Measurements from ENCODE around the gene APOC4.

APOC4 gene

DNA sequence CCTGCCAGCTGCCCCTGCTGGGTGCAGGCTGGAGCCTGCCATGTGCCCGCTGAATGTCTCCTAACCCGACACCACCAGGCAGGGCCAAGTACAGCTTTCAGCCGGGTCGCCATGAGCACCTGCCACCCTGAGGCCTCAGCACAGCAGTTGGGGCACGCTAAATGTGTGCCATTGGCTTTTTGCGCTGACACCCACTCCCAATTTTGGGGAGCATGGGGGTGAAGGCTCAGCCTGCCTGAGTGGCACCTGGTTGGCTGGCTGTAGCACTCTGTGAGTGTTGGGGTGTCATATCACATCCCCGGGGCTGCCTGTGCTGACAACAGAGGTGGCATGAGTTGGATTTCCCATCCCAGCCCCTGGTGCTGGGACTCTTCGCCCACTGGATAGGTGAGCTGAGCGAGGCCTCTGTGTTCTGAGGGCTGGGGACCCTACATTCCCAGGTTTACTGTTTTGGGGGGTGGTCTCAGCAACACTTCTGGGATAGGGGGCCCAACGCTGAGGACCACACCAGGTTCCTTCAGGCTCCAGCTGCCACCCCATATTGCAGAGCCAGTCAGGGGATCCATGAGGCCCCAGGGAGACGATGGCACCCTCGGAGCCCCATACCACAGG is 52.0 kb downstream of the APOC4 start:
- Histone ChIP-seq H3K9ac (no peak overlapping the region), H3K36me3 (ENCODE audit: insufficient read depth) (no peaks in the 10 kb centered on the region)

More for the DNA sequence above, 52.0 kb downstream of the APOC4 start:
- H3K4me1 ChIP-seq (ENCODE audit: low read depth, poor library complexity, severe bottlenecking): peaks cover 35% of the 10 kb centered on the region
- no peaks in the 10 kb centered on the region for H3K79me2 ChIP-seq (ENCODE audit: insufficient read depth, low read depth)
- no peaks in the 10 kb centered on the region for H4K20me1 ChIP-seq (ENCODE audit: insufficient read depth)
- no peak overlapping the region for H2AFZ ChIP-seq (ENCODE audit: low read depth)
- H3K27me3 ChIP-seq (ENCODE audit: insufficient read depth, low read depth): no peaks in the 10 kb centered on the region
- TF ChIP-seq, protein P1, sequence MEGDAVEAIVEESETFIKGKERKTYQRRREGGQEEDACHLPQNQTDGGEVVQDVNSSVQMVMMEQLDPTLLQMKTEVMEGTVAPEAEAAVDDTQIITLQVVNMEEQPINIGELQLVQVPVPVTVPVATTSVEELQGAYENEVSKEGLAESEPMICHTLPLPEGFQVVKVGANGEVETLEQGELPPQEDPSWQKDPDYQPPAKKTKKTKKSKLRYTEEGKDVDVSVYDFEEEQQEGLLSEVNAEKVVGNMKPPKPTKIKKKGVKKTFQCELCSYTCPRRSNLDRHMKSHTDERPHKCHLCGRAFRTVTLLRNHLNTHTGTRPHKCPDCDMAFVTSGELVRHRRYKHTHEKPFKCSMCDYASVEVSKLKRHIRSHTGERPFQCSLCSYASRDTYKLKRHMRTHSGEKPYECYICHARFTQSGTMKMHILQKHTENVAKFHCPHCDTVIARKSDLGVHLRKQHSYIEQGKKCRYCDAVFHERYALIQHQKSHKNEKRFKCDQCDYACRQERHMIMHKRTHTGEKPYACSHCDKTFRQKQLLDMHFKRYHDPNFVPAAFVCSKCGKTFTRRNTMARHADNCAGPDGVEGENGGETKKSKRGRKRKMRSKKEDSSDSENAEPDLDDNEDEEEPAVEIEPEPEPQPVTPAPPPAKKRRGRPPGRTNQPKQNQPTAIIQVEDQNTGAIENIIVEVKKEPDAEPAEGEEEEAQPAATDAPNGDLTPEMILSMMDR (conservative IDR thresholded peaks at IDR 0.05; ENCODE audit: low read depth, low read length): no peak
- H3K4me3 ChIP-seq (IDR thresholded peaks at IDR 0.05; ENCODE audit: insufficient read depth, low read depth, low read length): no peak overlapping the region
- no peak overlapping the region for H3K4me2 ChIP-seq
- H3K27ac ChIP-seq: no peak overlapping the region
